Smooth muscle cell of the brain vasculature (primary cell): ENCODE data around the gene AGAP3.

Experiments used
- DNase-seq: peaks from one replicate; pipeline ENCODE4 v3.0.0-alpha.2; 2012; ENCODE audit warnings: low read depth, low spot score

The AGAP3 gene

GRCh38 chr7:151134743-151135524, 48.7 kb downstream of the AGAP3 start:
- DNase-seq, result no peak

GRCh38 chr7:151135525-151135845, 49.2 kb downstream of the AGAP3 start:
- no peak for DNase-seq

GRCh38 chr7:151135866-151136843, 49.9 kb downstream of the AGAP3 start:
- no peak for DNase-seq

GRCh38 chr7:151137076-151137675, 50.9 kb downstream of the AGAP3 start:
- no peak for DNase-seq

- DNase-seq, result no peak
Observed at GRCh38 chr7:151137791-151138152, 51.5 kb downstream of the AGAP3 start.

GRCh38 chr7:151138153-151138851, 52.0 kb downstream of the AGAP3 start:
- DNase-seq, result no peak

GRCh38 chr7:151139071-151139790, 53.0 kb downstream of the AGAP3 start:
- no peak for DNase-seq

- no peak for DNase-seq
Observed at GRCh38 chr7:151139791-151140190, 53.5 kb downstream of the AGAP3 start.

GRCh38 chr7:151140826-151141225, 54.6 kb downstream of the AGAP3 start:
- no peak for DNase-seq

GRCh38 chr7:151141311-151141854, 55.1 kb downstream of the AGAP3 start:
- no peak for DNase-seq

- no peak for DNase-seq
Observed at GRCh38 chr7:151141855-151142685, 55.8 kb downstream of the AGAP3 start.

- no peak for DNase-seq
Observed at GRCh38 chr7:151142686-151143040, 56.4 kb downstream of the AGAP3 start.

- no peak for DNase-seq
Observed at GRCh38 chr7:151143261-151144015, 57.2 kb downstream of the AGAP3 start.

GRCh38 chr7:151144387-151144786, 58.1 kb downstream of the AGAP3 start:
- no peak for DNase-seq

GRCh38 chr7:151146761-151147160, 60.5 kb downstream of the AGAP3 start:
- DNase-seq, result no peak

GRCh38 chr7:151148319-151149259, 62.3 kb downstream of the AGAP3 start:
- no peak for DNase-seq

GRCh38 chr7:151150388-151150787, 64.1 kb downstream of the AGAP3 start:
- no peak for DNase-seq
